Embryonic facial prominence (tissue), 1 donor: ENCODE data around the gene NDUFA8.

ENCODE experiments used
- DNase-seq: peaks from one replicate; pipeline ENCODE4 v3.0.0-alpha.2; 2016; ENCODE audit errors: extremely low spot score

Gene NDUFA8

DNA sequence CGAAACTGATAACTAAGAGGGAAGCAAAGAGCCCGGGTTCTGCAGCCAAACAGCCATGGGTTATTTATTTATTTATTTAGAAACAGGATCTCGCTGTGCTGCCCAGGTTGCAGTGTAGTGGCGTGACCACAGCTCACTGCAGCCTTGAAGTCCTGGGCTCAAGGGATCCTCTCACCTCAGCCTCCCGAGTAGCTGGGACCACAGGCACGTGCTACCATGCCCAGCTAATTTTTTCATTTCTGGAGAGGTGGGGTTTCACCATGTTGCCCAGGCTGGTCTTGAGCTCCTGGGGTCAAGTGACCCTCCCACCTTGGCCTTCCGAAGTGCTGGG, 24.1 kb downstream of the NDUFA8 start:
- no peak for DNase-seq

DNA sequence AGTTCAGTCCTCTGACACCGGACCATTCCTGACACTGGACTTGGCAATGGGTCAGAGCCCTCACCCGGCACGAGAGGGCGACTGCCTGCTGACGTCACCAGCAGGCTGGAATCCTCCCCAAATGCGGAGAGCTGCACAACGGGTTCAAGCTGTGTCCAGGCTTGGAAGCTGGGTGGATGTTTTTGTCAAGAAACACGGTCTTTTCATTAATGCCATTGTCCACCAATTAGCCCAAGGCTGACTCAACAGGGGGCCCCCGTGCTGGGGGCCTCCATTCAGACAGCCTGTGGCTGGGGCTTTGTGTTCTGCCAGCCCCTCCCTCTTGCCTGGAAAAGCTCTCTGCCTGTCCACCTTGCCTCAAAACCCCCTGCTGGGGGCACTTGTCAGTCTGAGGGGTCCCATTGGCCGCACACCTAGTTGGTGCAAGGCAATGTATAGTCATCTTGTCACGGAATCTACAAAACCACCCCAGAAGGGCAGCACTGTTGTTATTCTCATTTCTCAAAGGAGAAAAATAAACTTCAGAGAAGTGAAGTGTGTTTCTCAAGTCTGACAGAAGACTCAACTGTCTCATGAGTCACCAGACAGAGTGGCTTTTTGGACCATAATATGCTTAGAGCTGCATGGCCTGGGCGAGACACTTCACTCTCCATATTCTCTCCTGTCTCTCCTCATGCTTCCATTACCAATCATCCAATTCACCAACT, 24.6 kb downstream of the NDUFA8 start:
- DNase-seq, result no peak

DNA sequence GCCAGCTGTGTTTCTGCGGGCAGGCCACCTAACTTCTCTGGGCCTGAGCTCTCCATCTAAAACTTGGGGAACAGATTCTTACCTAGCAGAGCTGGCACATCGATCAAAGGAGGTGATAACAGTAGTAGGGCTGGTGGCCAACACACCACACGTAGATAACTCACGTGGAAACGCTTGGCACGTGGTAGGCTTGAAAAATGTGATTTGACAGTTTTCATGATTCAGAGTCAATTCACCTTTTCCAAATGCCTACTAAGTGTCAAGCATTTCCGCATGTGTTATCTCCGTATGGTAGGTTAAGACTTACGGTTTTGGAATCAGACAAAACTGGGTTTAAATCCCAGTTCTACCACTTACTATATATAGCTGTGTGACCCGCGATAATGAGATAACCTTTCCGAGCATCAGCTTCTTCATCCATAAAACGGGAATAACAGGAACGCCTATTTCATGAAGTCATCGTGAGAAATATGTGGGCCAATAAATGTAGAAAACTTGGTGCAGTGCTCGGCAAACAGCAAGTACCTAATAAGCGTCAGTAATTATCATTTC, 25.5 kb downstream of the NDUFA8 start:
- no peak for DNase-seq

DNA sequence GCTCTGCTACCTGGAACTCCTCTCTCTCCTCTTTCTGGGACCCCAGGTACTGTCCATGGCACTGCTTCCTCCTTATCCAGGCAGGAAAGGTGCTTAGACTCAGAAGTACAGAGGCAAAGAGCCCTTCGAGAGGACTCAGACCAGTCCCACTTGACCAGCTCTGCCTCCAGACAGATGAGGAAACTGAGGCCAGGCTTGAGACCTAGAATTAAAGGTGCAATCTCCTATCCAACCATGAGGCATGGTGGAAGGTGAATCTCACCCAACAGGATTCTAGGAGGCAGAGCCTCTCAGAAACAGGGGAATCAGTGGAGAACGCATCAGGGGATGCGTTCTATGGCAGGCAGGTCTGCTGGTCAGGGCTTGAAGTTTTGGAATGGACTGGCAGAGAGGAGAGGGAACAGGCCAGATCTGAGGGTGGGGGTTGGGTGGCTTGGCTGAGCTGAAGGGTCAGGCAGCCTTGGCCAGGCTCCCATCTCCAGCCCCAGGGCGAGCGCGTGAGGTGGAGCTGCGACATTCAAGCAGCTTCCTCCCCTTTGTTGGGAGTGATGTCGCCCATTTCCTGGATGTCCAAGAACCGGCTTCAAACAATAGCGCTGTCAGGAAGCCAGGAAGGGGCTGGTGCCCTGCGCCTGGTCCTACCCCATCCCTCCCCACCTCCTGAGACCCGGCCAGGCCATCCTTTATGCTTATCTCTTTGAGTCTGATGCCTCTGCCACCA, 26.2 kb downstream of the NDUFA8 start:
- no peak for DNase-seq

DNA sequence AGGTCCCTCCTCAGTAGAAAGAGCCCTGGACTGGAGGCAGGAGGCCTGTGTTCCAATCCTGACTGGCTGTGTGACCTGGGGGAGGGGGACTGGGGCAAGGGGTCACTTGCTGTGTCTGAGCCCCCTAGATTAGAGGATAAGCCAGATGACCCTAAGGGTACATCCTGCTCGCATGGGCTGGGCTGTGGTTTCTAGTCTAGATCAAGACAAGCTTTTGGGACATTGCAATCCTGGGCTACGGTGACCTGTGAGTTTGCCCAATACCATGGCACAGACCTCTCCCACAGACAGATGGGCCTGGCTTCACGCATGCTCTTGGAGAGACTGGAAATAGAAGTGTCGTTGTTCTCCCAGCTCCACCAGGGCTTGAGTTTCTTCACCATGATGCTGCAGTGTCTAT, 27.0 kb downstream of the NDUFA8 start:
- DNase-seq, result no peak

DNA sequence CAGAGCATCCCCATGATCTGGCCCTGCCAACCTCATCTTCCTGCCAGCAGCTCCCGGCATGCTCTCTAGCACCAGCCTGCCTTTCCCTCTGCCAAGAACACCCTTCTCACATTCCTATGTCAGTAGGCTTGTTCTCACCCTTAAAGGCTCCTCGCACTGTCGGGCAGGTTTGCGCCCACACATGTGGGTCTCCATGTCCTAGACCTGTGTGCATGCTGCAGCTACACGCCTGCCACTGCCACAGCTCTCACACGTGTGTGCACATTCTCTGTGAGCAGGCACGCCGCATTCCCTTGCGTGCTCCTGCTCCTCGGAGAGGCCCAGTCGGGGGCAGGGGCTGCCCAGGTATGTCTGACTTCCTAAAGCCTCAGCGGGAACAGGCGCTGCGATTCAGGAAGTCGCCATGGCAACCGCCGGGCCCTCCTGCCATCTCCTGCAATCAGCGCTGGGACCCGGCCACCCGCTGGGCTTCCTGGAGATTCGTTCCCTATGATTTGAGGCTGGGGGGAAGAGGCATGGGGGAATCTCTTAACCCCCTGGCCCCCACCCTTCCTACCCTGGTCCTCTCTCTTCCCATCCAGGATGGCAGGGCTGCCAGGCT, 28.1 kb downstream of the NDUFA8 start:
- no peak for DNase-seq

DNA sequence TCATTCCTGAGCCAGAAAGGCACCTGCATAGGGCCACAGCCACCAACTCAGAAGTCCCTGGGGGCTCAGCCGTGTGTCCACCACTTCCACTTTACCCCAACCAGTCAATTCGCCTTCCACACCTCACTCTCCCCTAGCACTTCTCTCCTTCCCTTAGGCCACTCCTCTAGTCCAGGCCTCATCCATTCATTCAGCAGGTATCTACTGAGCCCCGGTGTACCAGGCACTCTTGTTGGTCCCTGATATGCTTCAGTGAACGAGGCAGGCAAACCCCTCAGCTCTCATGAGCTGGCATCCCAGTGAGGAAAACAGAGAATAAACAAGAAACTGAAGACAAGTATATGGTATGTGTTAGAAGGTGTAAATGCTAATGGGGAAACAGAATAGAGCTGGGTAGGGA, 28.7 kb downstream of the NDUFA8 start:
- no peak for DNase-seq

DNA sequence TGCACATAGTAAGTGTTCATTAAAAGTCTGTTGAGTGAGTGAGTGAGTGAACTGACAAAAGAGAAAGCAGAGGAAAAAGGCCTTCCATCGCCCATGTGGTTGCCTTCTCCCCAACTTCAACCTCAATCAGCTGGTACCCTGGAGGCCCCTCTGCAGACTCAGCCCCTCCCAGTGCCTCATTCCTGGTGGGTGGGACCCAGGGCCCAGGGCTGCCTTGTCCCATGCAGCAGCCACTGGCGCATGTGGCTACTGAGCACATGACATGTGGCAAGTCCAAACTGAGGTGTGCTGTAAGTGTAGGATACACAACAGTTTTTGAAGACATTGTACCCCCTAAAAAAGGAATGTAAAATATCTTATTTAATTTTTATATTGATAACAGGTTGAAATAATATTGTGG, 29.6 kb downstream of the NDUFA8 start:
- DNase-seq, result no peak

DNA sequence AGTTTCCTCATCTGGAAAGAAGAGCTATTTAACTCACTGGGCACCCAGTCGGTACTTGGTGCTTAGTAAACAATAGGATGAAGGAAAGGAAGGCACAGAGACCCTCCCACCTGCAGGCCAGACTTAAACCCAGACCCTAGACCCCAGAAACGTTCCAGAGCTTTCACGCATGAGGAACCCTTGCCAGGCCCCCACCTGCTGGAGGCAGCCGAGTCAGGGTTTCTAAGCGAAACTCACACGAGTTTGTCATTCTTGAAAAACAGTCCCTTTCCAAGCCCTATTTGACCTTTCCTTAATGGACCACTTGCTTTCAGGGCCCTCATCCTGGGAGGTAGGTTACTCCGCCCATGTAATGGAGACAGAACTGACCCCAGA, 30.6 kb downstream of the NDUFA8 start:
- no peak for DNase-seq

DNA sequence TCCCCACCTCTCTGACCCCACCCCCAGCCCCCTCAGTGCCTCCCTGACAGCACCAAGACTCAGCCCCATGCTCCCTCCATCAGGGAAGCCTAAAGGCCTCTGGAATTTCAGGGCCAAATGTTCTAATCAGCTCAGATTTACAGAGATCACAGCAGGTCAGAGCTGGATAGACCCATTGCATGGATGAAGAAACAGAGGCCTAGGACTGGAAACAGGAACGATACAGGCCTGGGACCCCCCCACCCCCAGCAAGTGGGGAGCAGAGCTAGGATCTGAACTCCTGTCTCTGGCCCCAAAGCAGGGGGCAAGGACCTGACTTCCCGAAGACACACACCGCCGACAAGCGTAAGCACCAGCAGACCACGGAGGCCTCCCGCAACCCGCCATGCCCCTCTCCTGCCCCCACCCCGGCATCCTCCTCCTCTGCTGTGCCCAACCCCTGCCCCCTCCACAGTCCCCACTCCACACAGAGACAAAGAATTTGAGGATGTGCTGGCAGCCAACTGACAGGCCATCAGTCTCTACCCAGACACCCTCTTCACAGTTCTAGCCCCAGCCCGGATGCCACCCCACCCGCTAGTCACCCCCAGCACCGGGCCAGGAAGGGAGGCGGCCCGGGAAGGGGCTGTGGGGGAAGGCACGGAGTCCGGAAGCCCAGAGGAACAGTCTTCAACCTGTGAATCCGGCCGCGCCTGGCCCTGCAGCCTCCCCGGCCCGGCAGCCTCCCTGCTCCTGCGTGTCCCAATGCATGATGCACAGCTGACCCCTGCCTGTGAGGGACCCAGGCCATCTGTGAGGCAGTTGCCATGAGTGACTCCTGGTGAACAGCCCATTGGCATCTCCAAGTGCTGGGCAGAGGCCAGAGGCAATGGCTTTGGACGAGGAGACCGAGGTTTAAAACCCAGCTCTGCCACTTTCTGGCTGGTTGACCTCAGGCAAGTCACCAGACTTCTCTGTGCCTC, 31.3 kb downstream of the NDUFA8 start:
- no peak for DNase-seq

DNA sequence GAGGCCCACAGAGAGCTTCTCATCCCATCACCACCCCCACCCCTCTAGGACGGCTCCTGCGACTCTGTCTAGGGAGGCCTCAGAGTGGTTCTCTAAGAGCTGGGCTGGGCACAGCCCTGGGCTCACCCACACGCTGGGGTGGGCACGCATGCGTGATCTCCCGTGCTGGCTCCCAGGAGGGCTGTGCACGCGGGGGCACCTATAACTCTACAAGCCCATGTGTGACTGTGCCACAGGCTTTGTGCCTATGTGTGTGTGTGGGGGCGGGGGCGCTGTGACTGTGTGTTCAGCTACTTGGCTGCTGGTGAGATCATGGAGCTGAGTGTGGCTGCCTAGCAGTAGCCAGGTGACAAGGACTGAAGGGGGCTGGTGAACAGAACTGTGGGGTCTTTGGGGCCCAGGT, 32.2 kb downstream of the NDUFA8 start:
- DNase-seq, result no peak

DNA sequence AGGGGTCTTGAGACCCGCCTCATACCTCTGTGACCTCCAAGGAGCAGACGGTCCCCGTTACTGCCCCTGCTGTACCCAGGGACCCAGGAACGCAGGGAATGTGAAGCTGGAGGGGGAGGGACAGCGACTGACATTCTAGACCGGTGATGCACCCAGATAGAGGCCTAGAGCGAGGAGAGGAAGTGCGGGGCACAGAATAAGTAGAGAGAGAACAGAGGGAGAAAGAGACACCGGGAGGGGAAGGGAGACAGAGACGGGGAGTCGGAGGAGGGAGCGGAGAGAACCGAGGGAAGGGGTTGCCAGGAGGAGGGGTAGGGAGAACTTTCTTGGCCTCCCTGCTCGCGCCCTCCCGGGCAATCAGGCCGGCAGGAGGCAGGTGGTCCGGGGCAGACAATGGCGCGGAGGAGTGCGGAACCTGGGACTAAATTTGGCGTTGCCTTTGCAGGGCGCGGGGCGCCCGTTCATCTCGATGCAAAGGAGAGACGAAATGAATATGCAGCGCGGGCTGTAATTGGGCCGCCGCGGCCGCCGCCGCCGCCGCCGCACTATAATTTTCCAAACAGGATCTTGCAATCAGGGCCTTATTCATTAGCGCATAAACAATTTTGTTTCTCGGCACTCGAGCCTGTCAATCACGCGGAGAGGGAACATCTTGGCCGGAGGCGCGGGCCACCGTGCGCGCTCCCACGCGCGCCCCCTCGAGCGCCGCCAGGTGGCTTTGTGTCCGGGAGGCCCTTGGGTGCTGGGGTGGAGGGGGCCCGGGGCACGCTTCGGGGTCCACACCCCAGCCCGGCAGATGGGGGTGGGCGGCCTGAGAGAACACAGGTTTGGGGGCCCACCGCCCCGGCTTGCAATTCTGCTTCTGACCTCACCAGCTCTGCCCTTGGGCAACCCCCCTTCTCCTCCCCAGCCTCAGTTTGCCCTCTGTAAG, 33.0 kb downstream of the NDUFA8 start:
- DNase-seq, result no peak

DNA sequence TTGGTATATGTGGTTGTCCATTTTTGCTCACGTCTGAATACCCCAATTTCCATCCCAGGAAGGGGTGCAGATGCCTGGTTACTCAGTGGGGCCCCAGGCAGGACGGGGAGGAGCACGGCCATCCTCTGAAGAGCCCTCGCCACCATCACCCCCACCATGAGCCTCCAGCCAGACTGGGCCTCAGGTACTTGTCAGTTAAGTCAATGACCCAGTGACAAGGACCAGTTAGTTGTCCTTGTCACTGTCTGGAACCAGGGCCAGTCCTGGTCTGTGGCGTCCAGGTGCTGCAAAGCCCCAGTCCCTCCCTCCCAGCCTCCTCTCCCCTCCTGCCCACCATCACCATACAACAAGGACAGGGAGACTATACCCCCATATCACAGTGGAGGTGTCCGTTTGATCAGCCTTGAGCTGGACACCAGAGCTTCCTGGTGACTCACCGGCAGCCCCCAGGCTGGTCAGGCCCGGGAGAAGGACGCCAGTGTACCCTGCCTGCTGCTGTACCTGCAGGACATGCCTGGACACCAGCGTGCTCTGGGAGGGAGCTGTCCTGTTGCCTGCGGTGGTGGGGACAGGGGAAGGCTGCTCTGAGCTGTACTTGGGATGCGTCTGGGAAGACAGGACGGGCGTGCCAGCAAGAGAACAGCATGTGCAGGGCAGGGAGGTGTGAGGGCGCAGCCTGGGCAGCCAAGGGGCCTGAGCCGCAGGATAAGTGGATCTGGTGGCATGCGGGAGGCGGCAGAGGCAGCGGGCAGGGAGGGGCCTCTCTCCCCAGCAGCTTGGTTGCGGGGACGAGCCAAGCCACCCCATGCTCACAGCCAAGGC, 33.9 kb downstream of the NDUFA8 start:
- no peak for DNase-seq

DNA sequence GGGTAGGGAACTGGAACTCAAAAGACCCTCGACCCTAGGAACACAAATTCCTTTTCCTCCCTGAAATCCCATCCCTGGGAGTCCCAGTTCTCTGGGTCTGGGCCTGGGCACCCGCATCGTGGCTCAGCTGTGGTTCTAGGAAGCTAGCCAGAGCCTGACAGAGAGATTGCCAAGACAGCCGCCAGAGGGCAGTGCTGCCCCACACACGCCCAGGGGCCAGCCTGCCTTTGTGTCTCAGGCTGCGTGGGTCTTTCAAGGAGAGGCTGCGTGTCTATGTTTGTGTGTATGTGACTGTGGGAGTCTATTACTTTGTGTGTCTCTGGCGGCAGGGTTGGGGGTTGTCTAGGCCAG, 34.4 kb downstream of the NDUFA8 start:
- peak; percentile 28 for DNase-seq

DNA sequence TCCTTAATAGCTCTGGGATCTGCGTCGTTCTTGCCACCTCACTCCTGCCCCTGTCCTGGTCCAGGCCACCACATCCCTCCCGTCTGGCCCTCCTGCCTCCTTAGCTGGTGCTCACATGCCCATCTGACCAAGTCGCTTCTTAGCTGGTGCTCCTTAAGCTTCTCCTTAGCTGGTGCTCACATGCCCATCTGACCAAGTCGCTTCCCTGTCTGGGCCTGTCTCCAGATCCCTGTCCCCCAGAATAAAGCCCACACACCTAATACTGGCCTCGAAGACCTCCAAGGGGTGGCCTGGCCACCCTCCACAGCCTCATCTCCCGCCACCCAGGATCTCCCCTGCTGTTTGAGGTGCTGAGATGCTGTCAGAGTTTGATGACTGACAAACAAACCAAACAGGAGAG, 35.1 kb downstream of the NDUFA8 start:
- DNase-seq, result no peak

DNA sequence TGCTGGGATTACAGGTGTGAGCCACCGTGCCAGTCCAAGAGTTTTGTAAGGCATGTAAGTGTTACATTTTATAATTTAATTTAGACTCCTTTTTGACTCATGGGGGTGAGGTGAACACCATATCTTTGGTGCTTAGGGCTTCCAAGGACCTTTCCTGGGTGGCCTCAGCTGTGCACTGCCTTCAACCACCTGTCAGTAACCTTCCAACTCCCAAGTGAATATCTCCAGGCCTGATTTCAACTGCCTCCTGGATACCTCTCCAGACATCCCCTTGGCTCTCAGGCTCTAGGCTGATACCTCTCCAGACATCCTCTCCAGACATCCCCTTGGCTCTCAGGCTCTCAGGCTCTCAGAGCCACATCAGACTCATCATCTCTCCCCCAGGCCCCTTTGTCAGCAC, 35.5 kb downstream of the NDUFA8 start:
- no peak for DNase-seq

DNA sequence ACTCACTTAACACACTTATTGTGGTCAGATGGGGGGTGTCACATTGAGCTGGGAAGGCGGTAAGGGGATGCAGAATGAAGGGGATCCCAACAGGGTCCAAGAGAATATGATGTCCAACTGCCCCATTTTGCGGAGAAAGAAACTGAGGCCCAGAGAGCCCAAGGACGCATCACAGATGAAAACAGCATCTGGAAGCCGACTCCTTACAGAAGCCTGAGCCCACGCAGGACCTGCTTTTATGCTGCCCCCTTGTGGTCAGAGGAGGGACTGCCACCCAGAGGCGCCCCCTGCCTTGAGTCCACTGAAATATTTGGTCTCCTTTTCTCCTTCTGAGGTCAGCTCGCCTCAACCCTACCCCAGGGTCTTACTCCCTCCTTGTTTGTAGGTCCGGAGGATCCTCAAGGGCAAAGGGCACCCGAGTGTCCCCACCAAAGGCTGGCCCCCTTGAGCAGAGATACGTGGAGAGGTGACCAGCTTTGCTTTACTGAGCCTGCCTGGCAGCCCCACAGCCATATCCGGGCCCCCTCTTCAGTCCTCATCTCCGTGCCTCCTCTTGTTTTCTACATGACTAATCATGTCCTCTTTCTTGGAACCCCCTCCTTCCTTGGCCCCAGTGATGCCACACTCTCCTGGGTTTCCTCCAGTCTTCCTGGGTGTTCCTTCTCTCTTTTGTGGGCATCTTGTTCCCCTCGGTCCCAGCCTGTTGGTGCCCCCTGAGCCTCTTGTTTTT, 36.5 kb downstream of the NDUFA8 start:
- no peak for DNase-seq

DNA sequence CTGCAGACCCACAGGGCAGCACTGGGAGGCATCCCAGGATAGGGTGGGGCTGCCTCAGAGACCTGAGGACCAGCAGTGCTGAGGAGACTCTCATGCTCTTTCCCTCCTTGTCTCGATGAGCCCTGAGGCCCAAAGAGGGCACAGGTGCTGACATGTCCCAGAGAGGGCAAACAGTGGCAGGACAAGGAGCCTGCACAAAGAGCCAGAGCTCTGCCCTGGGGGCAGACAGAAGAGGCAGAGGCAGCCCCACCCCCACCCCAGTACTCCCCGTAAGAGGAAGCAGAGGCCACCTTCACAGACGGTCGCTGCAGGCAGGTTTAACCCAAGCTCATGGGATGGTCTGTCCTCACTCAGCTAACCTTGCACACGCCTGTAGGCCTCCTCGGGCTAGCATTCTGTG, 37.1 kb downstream of the NDUFA8 start:
- DNase-seq, result no peak

DNA sequence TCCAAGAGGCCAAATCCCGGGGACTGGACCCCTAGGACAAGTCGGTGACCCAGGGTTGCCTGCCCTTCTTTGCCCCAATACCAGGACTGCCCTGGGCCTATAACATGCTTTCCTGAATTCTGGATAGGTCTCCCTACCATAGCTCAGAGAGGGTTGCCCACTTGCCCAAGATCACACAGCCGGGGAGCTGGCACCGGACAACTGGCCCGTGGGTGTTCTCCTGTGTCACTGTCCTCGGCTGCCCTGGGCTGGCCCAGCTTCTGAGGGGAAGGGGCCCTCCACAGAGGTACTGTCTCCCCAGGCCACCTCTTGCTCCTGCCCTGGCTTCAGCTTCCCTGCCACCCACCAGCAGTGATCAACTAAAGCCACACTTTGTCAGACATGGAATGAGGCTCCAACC, 37.6 kb downstream of the NDUFA8 start:
- DNase-seq, result no peak
